Measurements from ENCODE around the gene SPPL2C.
A peak's percentile ranks its signal among the peaks of the same experiment; 100 is the strongest.

SPPL2C gene

GRCh38 chr17:45833920-45834319, 10.8 kb upstream of the SPPL2C start:
- Histone ChIP-seq H3K79me1 (ENCODE audit: low read length) (no peaks in the 10 kb centered on the region), H3K4me1 (ENCODE audit: control insufficient read depth, low read depth, low read length) (no peaks in the 10 kb centered on the region), H2AK5ac (ENCODE audit: low read length) (no peak overlapping the region), H3K23ac (ENCODE audit: low read length) (no peak overlapping the region), H3K4me3 (ENCODE audit: low read length) (no peak overlapping the region), H2BK15ac (replicated peaks; ENCODE audit: low read depth) (no peak overlapping the region), H3K79me2 (ENCODE audit: control insufficient read depth, insufficient read depth, low read length) (no peaks in the 10 kb centered on the region), H4K5ac (ENCODE audit: low read length) (no peak overlapping the region), H2BK120ac (ENCODE audit: low read depth, low read length) (no peak overlapping the region), H3K4me2 (ENCODE audit: low read length) (no peak overlapping the region), H4K8ac (ENCODE audit: low read depth, low read length) (no peak overlapping the region), H3K27me3 (ENCODE audit: insufficient read depth, low read length, poor library complexity) (no peaks in the 10 kb centered on the region), H3K9ac (ENCODE audit: low read length) (no peak overlapping the region), H2BK5ac (ENCODE audit: low read length) (no peak overlapping the region), H3K18ac (ENCODE audit: low read length) (no peak overlapping the region), H3K4ac (ENCODE audit: low read depth, low read length) (no peak overlapping the region), H3K36me3 (ENCODE audit: control insufficient read depth, insufficient read depth, low read length) (no peaks in the 10 kb centered on the region), H3K27ac (ENCODE audit: low read depth, low read length) (no peak overlapping the region), H3K56ac (ENCODE audit: low read length) (no peak overlapping the region)
- DNase-seq, result no peak
- WGBS (ENCODE audit: extremely low coverage, insufficient coverage, low lambda C conversion rate), result no CpG with 5 or more reads among the region's 6 CpGs

- Histone ChIP-seq H3K4ac (ENCODE audit: low read depth, low read length) (no peak overlapping the region), H3K36me3 (ENCODE audit: control insufficient read depth, insufficient read depth, low read length) (no peaks in the 10 kb centered on the region), H2AK5ac (ENCODE audit: low read length) (no peak overlapping the region), H2BK15ac (replicated peaks; ENCODE audit: low read depth) (no peak overlapping the region), H3K4me1 (ENCODE audit: control insufficient read depth, low read depth, low read length) (no peaks in the 10 kb centered on the region), H3K27me3 (ENCODE audit: insufficient read depth, low read length, poor library complexity) (no peaks in the 10 kb centered on the region), H3K23ac (ENCODE audit: low read length) (no peak overlapping the region), H3K18ac (ENCODE audit: low read length) (no peak overlapping the region), H2BK120ac (ENCODE audit: low read depth, low read length) (no peak overlapping the region), H3K56ac (ENCODE audit: low read length) (no peak overlapping the region), H3K79me2 (ENCODE audit: control insufficient read depth, insufficient read depth, low read length) (no peaks in the 10 kb centered on the region), H3K79me1 (ENCODE audit: low read length) (no peaks in the 10 kb centered on the region), H3K27ac (ENCODE audit: low read depth, low read length) (no peak overlapping the region), H4K5ac (ENCODE audit: low read length) (no peak overlapping the region), H3K4me3 (ENCODE audit: low read length) (no peak overlapping the region), H4K8ac (ENCODE audit: low read depth, low read length) (no peak overlapping the region), H3K4me2 (ENCODE audit: low read length) (no peak overlapping the region), H3K9ac (ENCODE audit: low read length) (no peak overlapping the region), H2BK5ac (ENCODE audit: low read length) (no peak overlapping the region)
- DNase-seq, result peak; percentile 27
- no CpG with 5 or more reads among the region's 26 CpGs for WGBS (ENCODE audit: extremely low coverage, insufficient coverage, low lambda C conversion rate)
Measured at GRCh38 chr17:45834471-45835396, 9.9 kb upstream of the SPPL2C start.

GRCh38 chr17:45835481-45835880, 9.2 kb upstream of the SPPL2C start:
- Histone ChIP-seq H3K56ac (ENCODE audit: low read length) (no peak overlapping the region), H2BK15ac (replicated peaks; ENCODE audit: low read depth) (no peak overlapping the region), H3K4me1 (ENCODE audit: control insufficient read depth, low read depth, low read length) (no peaks in the 10 kb centered on the region), H3K18ac (ENCODE audit: low read length) (no peak overlapping the region), H2AK5ac (ENCODE audit: low read length) (no peak overlapping the region), H2BK5ac (ENCODE audit: low read length) (no peak overlapping the region), H3K23ac (ENCODE audit: low read length) (no peak overlapping the region), H3K4ac (ENCODE audit: low read depth, low read length) (no peak overlapping the region), H3K36me3 (ENCODE audit: control insufficient read depth, insufficient read depth, low read length) (no peaks in the 10 kb centered on the region), H3K27ac (ENCODE audit: low read depth, low read length) (no peak overlapping the region), H3K4me3 (ENCODE audit: low read length) (no peak overlapping the region), H3K4me2 (ENCODE audit: low read length) (no peak overlapping the region), H3K27me3 (ENCODE audit: insufficient read depth, low read length, poor library complexity) (no peaks in the 10 kb centered on the region), H4K5ac (ENCODE audit: low read length) (no peak overlapping the region), H4K8ac (ENCODE audit: low read depth, low read length) (no peak overlapping the region), H2BK120ac (ENCODE audit: low read depth, low read length) (no peak overlapping the region), H3K79me1 (ENCODE audit: low read length) (no peaks in the 10 kb centered on the region), H3K79me2 (ENCODE audit: control insufficient read depth, insufficient read depth, low read length) (no peaks in the 10 kb centered on the region), H3K9ac (ENCODE audit: low read length) (no peak overlapping the region)
- no peak for DNase-seq
- no CpG with 5 or more reads among the region's 5 CpGs for WGBS (ENCODE audit: extremely low coverage, insufficient coverage, low lambda C conversion rate)

- H3K23ac ChIP-seq (ENCODE audit: low read length), result no peak overlapping the region
- no peak overlapping the region for H4K5ac ChIP-seq (ENCODE audit: low read length)
- no peak overlapping the region for H3K56ac ChIP-seq (ENCODE audit: low read length)
- no peaks in the 10 kb centered on the region for H3K79me1 ChIP-seq (ENCODE audit: low read length)
- no peak overlapping the region for H3K4me3 ChIP-seq (ENCODE audit: low read length)
- no peak overlapping the region for H3K4ac ChIP-seq (ENCODE audit: low read depth, low read length)
- H3K27ac ChIP-seq (ENCODE audit: low read depth, low read length), result no peak overlapping the region
- no peaks in the 10 kb centered on the region for H3K79me2 ChIP-seq (ENCODE audit: control insufficient read depth, insufficient read depth, low read length)
- no peak for DNase-seq
- no peak overlapping the region for H2BK120ac ChIP-seq (ENCODE audit: low read depth, low read length)
- H3K4me1 ChIP-seq (ENCODE audit: control insufficient read depth, low read depth, low read length), result no peaks in the 10 kb centered on the region
- no peak overlapping the region for H3K18ac ChIP-seq (ENCODE audit: low read length)
- no peak overlapping the region for H2AK5ac ChIP-seq (ENCODE audit: low read length)
- no peak overlapping the region for H2BK5ac ChIP-seq (ENCODE audit: low read length)
- no CpG with 5 or more reads among the region's 20 CpGs for WGBS (ENCODE audit: extremely low coverage, insufficient coverage, low lambda C conversion rate)
- no peak overlapping the region for H3K9ac ChIP-seq (ENCODE audit: low read length)
- no peak overlapping the region for H4K8ac ChIP-seq (ENCODE audit: low read depth, low read length)
- H3K4me2 ChIP-seq (ENCODE audit: low read length), result no peak overlapping the region
- H3K36me3 ChIP-seq (ENCODE audit: control insufficient read depth, insufficient read depth, low read length), result no peaks in the 10 kb centered on the region
- H2BK15ac ChIP-seq (replicated peaks; ENCODE audit: low read depth), result no peak overlapping the region
- H3K27me3 ChIP-seq (ENCODE audit: insufficient read depth, low read length, poor library complexity), result no peaks in the 10 kb centered on the region
Measured at GRCh38 chr17:45836047-45837044, 8.3 kb upstream of the SPPL2C start.

GRCh38 chr17:45837187-45837586, 7.5 kb upstream of the SPPL2C start:
- no CpG with 5 or more reads among the region's 10 CpGs for WGBS (ENCODE audit: extremely low coverage, insufficient coverage, low lambda C conversion rate)
- Histone ChIP-seq H3K36me3 (ENCODE audit: control insufficient read depth, insufficient read depth, low read length) (no peaks in the 10 kb centered on the region), H2BK5ac (ENCODE audit: low read length) (no peak overlapping the region), H3K4me3 (ENCODE audit: low read length) (no peak overlapping the region), H3K79me2 (ENCODE audit: control insufficient read depth, insufficient read depth, low read length) (no peaks in the 10 kb centered on the region), H2AK5ac (ENCODE audit: low read length) (no peak overlapping the region), H4K8ac (ENCODE audit: low read depth, low read length) (no peak overlapping the region), H3K56ac (ENCODE audit: low read length) (no peak overlapping the region), H3K4ac (ENCODE audit: low read depth, low read length) (no peak overlapping the region), H3K9ac (ENCODE audit: low read length) (no peak overlapping the region), H3K23ac (ENCODE audit: low read length) (no peak overlapping the region), H3K4me1 (ENCODE audit: control insufficient read depth, low read depth, low read length) (no peaks in the 10 kb centered on the region), H3K27me3 (ENCODE audit: insufficient read depth, low read length, poor library complexity) (no peaks in the 10 kb centered on the region), H3K18ac (ENCODE audit: low read length) (no peak overlapping the region), H4K5ac (ENCODE audit: low read length) (no peak overlapping the region), H3K79me1 (ENCODE audit: low read length) (no peaks in the 10 kb centered on the region), H2BK120ac (ENCODE audit: low read depth, low read length) (no peak overlapping the region), H2BK15ac (replicated peaks; ENCODE audit: low read depth) (no peak overlapping the region), H3K4me2 (ENCODE audit: low read length) (no peak overlapping the region), H3K27ac (ENCODE audit: low read depth, low read length) (no peak overlapping the region)
- no peak for DNase-seq
